Cortex of kidney (tissue), 1 donor: ENCODE measurements around the gene ACOT7.
"Not testable (repeated sequence)": the region's sequence is repeated elsewhere in the genome, so short reads cannot be mapped to it uniquely, and the experiment has no call there.

Experiments
- DNase-seq: peaks from one replicate; lab custom pipeline; 2025; lab: John Stamatoyannopoulos, UW

The ACOT7 gene

DNA sequence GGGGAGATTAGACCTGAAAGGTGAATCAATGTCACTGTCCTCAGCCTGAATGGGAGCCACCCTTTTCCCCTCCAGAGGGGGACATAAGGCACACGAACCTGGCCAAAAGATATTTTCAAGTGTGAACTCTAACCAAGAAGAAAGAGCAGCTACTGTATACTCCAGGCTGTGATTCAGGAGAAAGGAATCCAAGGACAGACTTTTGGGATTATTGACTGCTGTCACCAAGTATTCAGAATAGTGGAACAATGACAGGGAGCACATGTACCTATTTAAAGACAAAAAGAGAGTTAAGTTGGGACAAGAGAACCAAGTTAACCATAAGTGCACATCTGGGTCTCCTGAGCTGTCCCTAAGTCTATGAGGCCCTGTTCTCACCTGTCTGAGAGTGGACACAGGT lies 160.2 kb downstream of the ACOT7 start:
- no peak for DNase-seq

DNA sequence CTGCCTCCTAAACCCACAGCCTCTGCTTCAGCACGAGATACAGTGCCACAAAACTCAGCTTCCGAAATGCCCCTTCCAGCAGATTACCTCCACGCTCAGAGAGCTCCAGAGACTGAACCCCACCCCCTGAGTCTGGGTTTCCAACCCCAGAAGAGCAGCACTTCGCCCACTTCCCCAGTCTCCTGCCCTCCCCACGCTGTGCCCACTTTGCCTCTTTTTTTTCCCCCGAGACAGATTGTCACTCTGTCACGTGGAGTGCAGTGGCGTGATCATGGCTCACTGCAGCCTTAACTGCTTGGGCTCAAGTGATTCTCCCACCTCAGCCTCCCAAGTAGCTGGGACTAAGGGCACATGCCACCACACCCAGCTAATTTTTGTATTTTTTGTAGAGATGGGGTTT lies 167.9 kb downstream of the ACOT7 start:
- DNase-seq: no peak

DNA sequence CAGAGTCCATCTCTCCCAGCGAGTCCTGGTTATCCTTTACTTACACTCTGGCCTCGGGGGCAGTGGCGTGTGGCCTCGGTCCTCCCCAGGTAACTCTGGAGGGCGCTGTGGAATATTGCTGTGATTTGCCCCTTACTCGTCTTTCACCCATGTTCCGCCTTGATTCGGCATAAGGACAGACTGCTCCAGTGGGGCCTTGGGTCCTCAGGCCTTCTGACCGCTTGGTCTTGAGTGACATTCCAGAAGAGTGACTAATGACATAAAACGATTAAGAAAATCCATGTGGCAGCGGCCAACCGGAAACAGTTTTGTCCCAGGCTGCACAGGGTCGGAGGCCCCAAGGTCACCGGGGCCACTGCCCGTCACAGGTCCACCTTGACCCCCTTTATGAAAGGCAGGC lies 168.8 kb downstream of the ACOT7 start:
- no peak for DNase-seq

DNA sequence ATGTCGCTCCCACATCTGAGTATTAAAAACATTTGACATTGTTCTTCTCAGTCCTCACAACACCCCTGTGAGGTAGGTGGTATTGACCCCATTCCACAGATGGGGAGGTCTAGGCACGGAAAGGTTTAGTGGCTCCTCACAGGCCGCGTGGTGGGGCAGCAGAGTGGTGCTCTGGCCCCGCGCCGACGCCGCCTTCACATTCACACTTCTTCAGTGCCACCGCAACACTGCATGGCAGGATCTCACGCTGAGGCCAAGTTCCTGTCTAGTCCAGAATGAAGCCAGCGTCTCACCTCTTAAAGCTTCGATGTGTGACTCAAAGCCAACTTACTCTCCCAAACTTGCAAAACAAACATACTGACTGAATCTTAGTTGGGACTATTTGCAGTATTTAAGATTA lies 169.9 kb downstream of the ACOT7 start:
- no peak for DNase-seq

DNA sequence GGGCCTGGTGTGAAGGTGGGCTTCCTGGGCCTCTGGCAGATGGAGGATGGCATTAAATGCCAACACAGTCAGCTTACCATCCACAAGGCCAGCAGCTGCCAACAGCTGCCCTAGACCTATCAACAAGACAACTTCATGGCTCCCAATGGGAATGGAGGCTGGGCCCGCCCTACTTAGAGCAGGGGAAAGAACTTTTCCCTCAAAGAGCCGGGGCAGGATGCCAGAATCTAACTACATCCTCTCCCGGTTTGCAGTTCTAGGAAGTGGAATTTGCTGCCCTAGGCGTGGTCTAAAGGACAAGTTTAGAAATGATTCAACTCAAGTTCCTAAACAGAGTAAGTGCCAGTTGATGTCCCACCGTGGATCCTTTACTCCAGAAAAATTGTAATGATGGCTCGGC lies 170.9 kb downstream of the ACOT7 start:
- no peak for DNase-seq

GRCh38 chr1:6221210-6221784 lies 172.3 kb downstream of the ACOT7 start:
- DNase-seq: no peak

DNA sequence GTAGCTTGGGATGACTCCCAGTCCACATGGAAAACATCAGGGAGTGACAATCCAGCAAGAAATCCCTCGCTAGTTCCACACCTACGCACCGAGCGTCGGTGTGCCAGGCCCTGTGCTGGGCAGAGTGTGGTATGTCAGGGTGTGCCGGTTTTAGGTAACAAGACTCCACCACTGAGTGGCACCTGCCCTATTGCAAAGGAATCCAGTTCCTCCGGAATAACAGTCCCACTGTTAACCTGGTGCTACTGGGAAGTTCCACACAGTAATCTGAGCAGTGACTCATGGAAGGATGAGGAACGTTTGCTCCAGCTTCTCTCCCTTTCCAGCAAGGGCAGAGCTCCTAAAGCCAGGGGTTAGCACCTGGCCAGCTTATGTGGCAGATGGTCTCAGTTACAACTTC lies 173.3 kb downstream of the ACOT7 start:
- no peak for DNase-seq

DNA sequence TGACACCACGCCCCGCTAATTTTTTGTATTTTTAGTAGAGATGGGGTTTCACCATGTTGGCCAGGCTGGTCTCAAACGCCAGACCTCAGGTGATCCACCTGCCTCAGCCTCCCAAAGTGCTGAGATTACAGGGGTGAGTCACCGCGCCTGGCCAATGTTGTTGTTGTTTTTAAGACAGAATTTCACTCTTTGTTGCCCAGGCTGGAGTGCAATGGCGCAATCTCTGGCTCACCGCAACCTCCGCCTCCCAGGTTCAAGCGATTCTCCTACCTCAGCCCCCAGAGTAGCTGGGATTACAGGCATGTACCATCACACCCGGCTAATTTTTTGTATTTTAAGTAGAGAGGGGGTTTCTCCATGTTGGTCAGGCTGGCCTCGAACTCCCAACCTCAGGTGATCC lies 173.9 kb downstream of the ACOT7 start:
- DNase-seq: not testable (repeated sequence)

DNA sequence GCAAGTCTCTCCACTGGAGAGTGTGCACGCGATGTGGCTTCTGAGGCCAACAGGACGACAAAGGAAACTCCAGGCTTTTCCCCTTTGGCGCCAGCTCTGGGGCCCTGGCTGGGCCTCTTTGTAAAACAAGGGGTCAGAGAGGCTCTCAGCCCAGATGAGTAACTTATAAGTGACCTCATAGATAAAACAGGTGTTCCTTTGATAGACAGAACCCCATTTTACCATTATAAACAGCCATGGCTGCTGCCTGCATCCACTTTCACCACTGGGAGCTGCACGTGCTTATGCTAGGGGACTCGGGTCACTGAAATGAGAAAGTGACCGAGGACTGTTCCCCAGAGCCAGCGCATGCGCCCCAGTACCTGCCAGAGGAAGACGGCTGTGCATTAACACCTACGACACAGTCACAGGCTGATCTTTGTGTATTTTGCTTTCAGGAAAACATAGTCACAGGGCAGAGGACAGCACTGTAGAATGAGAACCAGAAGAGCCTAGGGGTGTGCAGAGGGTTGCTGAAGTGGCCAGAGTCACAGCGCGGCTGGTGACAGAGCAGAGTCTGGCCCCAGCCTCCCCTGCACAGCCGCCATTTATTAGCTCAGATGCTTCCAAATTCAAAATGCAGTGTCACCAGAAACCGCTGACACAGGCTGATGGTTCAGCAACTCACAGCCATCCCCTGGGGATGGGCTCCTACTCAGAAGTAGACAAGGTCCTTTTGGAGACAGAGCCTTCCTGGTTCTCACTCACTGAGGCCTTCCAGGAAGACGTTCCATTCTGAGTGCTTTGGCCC lies 175.0 kb downstream of the ACOT7 start:
- DNase-seq: no peak
